ENCODE results near the gene SLC24A4. TPM values are rescaled to one million over a fixed set of nuclear protein-coding genes. Genes with fewer than 3 reads are reported as not detected.

Gene SLC24A4
- polyA plus RNA-seq, 1 donor (not counting 4 experiments of a cell fraction or from before 2014, with no cell fraction given), result 0.10 TPM

- Histone ChIP-seq H3K9me3 (ENCODE audit: control insufficient read depth, low read depth, low read length) (no peaks in the 10 kb centered on the region), H4K20me1 (ENCODE audit: control insufficient read depth, extremely low read depth, insufficient read depth, low read length) (no peaks in the 10 kb centered on the region), H3K79me2 (ENCODE audit: control insufficient read depth, insufficient read depth, low read length) (no peaks in the 10 kb centered on the region), H3K9me1 (ENCODE audit: control insufficient read depth, extremely low read depth, insufficient read depth, low read length) (no peaks in the 10 kb centered on the region), H2AFZ (ENCODE audit: control insufficient read depth, low read length) (no peak overlapping the region), H3K9ac (ENCODE audit: control insufficient read depth, extremely low read depth, insufficient read depth, low read length) (no peak overlapping the region), H3K27me3 (ENCODE audit: control insufficient read depth, extremely low read depth, insufficient read depth, low read length) (no peaks in the 10 kb centered on the region), H3K4me1 (ENCODE audit: control insufficient read depth, extremely low read depth, insufficient read depth, low read length) (peaks cover 38% of the 10 kb centered on the region), H3K4me2 (ENCODE audit: control insufficient read depth, extremely low read depth, insufficient read depth, low read depth, low read length) (no peak overlapping the region), H3K4me3 (ENCODE audit: control insufficient read depth in 2 of 3, extremely low read depth in 1 of 3, insufficient read depth in 2 of 3, low read depth in 1 of 3, low read length in 3 of 3) (no peak overlapping the region), H3K27ac (ENCODE audit: control insufficient read depth, insufficient read depth, low read length) (no peak overlapping the region), H3K36me3 (ENCODE audit: control insufficient read depth in 2 of 2, extremely low read depth in 1 of 2, insufficient read depth in 2 of 2, low read length in 2 of 2) (no peaks in the 10 kb centered on the region)
- DNase-seq (ENCODE audit: low read depth, low spot score), result no peak
- dilution Hi-C loops (cut with MboI; ENCODE audit: extremely low pct_ligation_motif_present, low sequenced_read_pairs), result no loop called here
- FAIRE-seq, result peak; percentile 58
- no peak for TF ChIP-seq CTCF (optimal IDR thresholded peaks at IDR 0.05 in 1 of 3, IDR thresholded peaks at IDR 0.05 in 1 of 3, conservative IDR thresholded peaks at IDR 0.05 in 1 of 3; ENCODE audit: extremely low read depth in 1 of 3, insufficient read depth in 2 of 3, low read length in 3 of 3)
- TF ChIP-seq EZH2 (IDR thresholded peaks at IDR 0.05; ENCODE audit: low read length), result no peak
Measured at GRCh38 chr14:92475037-92475436, 152.1 kb downstream of the SLC24A4 start.

- FAIRE-seq, result no peak
- H3K9ac ChIP-seq (ENCODE audit: control insufficient read depth, extremely low read depth, insufficient read depth, low read length), result no peak overlapping the region
- dilution Hi-C loops (cut with MboI; ENCODE audit: extremely low pct_ligation_motif_present, low sequenced_read_pairs), result no loop called here
- H2AFZ ChIP-seq (ENCODE audit: control insufficient read depth, low read length), result no peak overlapping the region
- H3K9me3 ChIP-seq (ENCODE audit: control insufficient read depth, low read depth, low read length), result no peaks in the 10 kb centered on the region
- no peaks in the 10 kb centered on the region for H3K36me3 ChIP-seq (ENCODE audit: control insufficient read depth in 2 of 2, extremely low read depth in 1 of 2, insufficient read depth in 2 of 2, low read length in 2 of 2)
- DNase-seq (ENCODE audit: low read depth, low spot score), result no peak
- peaks cover 32% of the 10 kb centered on the region for H3K4me1 ChIP-seq (ENCODE audit: control insufficient read depth, extremely low read depth, insufficient read depth, low read length)
- TF ChIP-seq EZH2 (IDR thresholded peaks at IDR 0.05; ENCODE audit: low read length) (no peak), CTCF (optimal IDR thresholded peaks at IDR 0.05 in 1 of 3, IDR thresholded peaks at IDR 0.05 in 1 of 3, conservative IDR thresholded peaks at IDR 0.05 in 1 of 3; ENCODE audit: extremely low read depth in 1 of 3, insufficient read depth in 2 of 3, low read length in 3 of 3) (no peak)
- H3K9me1 ChIP-seq (ENCODE audit: control insufficient read depth, extremely low read depth, insufficient read depth, low read length), result no peaks in the 10 kb centered on the region
- no peaks in the 10 kb centered on the region for H3K79me2 ChIP-seq (ENCODE audit: control insufficient read depth, insufficient read depth, low read length)
- no peak overlapping the region for H3K4me3 ChIP-seq (ENCODE audit: control insufficient read depth in 2 of 3, extremely low read depth in 1 of 3, insufficient read depth in 2 of 3, low read depth in 1 of 3, low read length in 3 of 3)
- no peaks in the 10 kb centered on the region for H4K20me1 ChIP-seq (ENCODE audit: control insufficient read depth, extremely low read depth, insufficient read depth, low read length)
- H3K27me3 ChIP-seq (ENCODE audit: control insufficient read depth, extremely low read depth, insufficient read depth, low read length), result no peaks in the 10 kb centered on the region
- H3K27ac ChIP-seq (ENCODE audit: control insufficient read depth, insufficient read depth, low read length), result no peak overlapping the region
- H3K4me2 ChIP-seq (ENCODE audit: control insufficient read depth, extremely low read depth, insufficient read depth, low read depth, low read length), result no peak overlapping the region
Measured at GRCh38 chr14:92475451-92476187, 152.7 kb downstream of the SLC24A4 start.
